Choroid plexus epithelial cell (primary cell): ENCODE data around the gene THEM4.
A peak's percentile ranks its signal among the peaks of the same experiment; 100 is the strongest.
"Not testable (repeated sequence)": the region's sequence is repeated elsewhere in the genome, so short reads cannot be mapped to it uniquely, and the experiment has no call there.

Experiments
- DNase-seq: peaks from one replicate; pipeline ENCODE4 v3.0.0-alpha.2; 2010; ENCODE audit warnings: low read depth
- H3K4me3 ChIP-seq: 2 replicates; pipeline ENCODE4 v1.5.1; 2011; ENCODE audit warnings: low read depth, mild to moderate bottlenecking, control low read depth, low read length, moderate library complexity
- TF ChIP-seq, protein P1 (sequence below): conservative IDR thresholded peaks from 2 replicates; pipeline ENCODE4 v1.5.1; 2011; ENCODE audit warnings: low read depth, mild to moderate bottlenecking, control low read depth, inconsistent platforms, low read length, moderate library complexity

Gene THEM4

DNA sequence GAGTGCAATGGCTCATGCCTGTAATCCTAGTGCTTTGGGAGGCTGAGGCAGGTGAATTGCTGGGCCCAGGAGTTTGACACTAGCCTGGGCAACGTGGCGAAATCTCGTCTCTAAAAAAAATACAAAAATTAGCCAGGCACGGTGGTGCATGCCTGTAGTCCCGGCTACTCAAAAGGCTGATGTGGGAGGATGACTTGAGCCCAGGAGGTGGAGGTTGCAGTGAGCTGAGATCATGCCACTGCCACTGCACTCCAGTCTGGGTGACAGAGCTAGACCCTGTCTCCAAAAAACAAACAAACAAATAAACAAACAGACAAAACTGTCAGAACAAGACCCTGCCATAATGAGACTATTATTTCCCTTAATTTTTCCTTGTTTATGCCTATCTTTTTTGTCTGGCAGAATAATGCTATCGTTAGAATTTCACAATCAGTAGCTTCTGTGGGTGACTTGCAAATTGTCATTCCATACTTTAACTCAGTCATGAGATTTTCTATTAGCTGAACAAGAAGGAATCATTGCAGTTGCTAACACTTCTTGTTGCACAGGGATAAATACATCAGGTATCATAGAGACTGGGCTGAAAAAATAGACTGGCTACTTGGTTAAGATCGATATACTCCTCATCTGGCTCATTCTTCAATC, 7.5 kb upstream of the THEM4 start:
- H3K4me3 ChIP-seq: no peak overlapping the region
- no peak for DNase-seq
- TF ChIP-seq, protein P1, sequence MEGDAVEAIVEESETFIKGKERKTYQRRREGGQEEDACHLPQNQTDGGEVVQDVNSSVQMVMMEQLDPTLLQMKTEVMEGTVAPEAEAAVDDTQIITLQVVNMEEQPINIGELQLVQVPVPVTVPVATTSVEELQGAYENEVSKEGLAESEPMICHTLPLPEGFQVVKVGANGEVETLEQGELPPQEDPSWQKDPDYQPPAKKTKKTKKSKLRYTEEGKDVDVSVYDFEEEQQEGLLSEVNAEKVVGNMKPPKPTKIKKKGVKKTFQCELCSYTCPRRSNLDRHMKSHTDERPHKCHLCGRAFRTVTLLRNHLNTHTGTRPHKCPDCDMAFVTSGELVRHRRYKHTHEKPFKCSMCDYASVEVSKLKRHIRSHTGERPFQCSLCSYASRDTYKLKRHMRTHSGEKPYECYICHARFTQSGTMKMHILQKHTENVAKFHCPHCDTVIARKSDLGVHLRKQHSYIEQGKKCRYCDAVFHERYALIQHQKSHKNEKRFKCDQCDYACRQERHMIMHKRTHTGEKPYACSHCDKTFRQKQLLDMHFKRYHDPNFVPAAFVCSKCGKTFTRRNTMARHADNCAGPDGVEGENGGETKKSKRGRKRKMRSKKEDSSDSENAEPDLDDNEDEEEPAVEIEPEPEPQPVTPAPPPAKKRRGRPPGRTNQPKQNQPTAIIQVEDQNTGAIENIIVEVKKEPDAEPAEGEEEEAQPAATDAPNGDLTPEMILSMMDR: no peak

GRCh38 chr1:151915061-151915686, 5.9 kb upstream of the THEM4 start:
- no peak overlapping the region for H3K4me3 ChIP-seq
- DNase-seq: no peak
- TF ChIP-seq, protein P1: no peak

DNA sequence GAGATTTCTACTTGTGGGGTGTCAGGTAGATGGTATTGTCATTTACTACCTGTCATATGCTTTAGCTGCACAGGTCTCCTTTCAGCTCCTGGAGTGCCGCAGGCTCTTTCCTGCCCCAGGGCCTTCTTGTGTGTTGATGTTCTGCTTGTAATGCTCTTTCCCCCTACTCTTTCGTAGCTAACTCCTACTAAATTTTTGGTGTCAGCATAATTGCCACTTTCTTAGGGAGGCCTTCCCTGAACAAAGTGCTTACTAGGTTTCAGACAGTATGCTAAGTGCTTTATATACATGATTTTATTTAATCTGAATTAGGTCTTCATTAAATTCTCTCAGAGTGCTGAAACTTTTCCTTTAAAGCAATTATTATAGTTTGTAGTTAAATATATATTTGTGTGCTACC, 4.8 kb upstream of the THEM4 start:
- H3K4me3 ChIP-seq: no peak overlapping the region
- no peak for DNase-seq
- TF ChIP-seq, protein P1: no peak

- DNase-seq: no peak
- TF ChIP-seq, protein P1: no peak
- no peak overlapping the region for H3K4me3 ChIP-seq
Observed at GRCh38 chr1:151912973-151913372, 3.7 kb upstream of the THEM4 start.

- DNase-seq: peak; percentile 39
- H3K4me3 ChIP-seq: no peak overlapping the region
- TF ChIP-seq, protein P1: peak; percentile 33
Observed at GRCh38 chr1:151908228-151908691, 1.1 kb downstream of the THEM4 start.

- DNase-seq: no peak
- no peak overlapping the region for H3K4me3 ChIP-seq
- TF ChIP-seq, protein P1: no peak
Observed at GRCh38 chr1:151907363-151908139, 1.8 kb downstream of the THEM4 start.

- H3K4me3 ChIP-seq, DNase-seq: not testable (repeated sequence)
Observed at GRCh38 chr1:151906324-151906645, 3.0 kb downstream of the THEM4 start.

- not testable (repeated sequence) for H3K4me3 ChIP-seq
- peak; percentile 53 for DNase-seq
Observed at GRCh38 chr1:151905443-151906323, 3.6 kb downstream of the THEM4 start.
